Measurements from ENCODE around the gene PTK7.
"Not testable (repeated sequence)": the region's sequence is repeated elsewhere in the genome, so short reads cannot be mapped to it uniquely, and the experiment has no call there.

PTK7 gene

DNA sequence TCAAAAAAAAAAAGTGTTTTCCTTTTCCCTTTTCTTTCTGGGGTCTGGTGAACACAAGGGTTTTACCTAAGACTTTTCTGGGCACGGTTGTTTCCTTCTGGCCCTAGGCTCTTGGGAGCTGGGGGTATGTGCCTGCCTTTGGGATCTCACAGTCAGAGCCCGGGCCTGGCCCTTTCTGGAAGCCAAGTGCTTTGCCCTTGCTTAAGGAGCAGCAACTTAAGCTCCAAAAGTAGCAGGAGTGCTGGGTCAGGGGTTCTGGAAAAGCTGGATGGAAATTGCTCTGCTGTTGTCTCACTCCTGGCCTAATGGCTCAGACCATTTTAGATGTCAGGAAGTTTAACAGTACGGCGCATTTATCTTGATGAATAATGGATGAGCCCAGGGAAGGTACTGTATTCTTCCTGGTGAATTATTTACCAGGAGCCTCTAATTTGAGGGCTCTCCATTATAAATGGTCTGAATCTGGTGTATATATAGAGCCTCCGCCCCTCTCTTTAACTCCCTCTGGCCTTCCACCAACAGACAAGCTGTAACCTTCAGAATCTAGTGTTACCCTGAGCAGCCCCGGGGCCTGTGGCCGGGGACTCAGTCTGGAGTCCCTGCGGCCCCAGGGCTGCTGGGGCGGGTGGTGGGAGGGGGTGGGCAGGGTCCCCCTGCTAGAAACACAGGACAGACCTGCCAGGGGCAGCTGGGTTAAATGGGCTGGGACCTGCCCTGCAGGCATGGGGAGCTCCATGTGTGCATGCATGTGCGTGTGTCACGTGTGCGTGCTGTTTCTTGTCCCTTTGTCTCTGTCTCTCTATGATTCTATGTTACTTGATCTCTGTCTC lies 37.5 kb downstream of the PTK7 start:
- no peak for DNase-seq

DNA sequence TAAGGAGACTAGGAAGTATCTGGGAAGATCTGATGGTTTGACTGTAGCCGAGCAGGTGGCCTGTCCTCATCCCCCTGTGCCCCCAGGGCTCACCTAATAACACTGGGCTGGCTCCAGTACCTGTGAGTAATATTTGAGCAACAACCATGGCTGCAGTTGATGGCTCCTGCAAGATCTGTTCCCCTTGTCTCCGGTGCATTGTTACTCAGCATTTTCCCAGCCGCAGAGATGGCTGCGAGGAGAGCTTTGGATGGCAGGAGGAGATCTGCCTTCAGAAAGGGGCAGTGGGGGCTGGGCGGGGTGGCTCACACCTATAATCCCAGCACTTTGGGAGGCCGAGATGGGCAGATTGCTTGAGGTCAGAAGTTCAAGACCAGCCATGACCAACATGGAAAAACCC lies 39.3 kb downstream of the PTK7 start:
- DNase-seq: no peak

DNA sequence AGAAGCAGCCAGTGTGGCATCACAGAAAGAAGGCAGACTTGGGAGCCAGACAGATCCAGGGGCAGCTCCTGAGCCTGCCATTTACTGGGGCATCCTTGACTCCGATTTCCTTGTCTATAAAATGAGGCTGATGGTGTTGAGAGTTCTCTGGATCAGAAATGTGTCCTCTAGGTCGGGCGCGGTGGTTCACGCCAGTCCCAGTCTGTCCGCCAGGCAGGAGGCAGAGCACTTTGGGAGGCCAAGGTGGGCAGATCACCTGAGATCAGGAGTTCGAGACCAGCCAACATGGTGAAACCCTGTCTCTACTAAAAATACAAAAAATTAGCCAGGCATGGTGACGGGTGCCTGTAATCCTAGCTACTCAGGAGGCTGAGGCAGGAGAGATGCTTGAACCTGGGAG lies 41.4 kb downstream of the PTK7 start:
- not testable (repeated sequence) for DNase-seq

DNA sequence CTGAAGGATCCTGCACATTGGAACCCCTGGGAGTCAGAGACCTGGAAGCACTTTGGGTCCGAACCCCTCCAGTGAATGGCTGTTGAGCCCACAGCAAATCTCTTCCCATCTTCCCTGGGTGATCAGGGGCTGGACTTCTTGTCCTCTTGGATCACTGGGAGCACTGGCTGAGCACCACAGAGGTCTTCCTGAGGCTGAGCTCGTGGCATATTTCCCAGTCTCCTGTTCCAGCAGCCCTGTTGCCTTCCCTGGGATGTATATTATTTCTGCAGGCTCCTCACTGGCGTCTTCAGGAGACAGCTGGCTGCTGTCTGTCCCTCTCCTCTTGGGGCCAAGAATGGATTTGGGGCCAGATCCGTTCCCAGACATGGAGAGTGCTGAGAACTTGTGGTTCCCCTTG lies 43.4 kb downstream of the PTK7 start:
- no peak for DNase-seq

DNA sequence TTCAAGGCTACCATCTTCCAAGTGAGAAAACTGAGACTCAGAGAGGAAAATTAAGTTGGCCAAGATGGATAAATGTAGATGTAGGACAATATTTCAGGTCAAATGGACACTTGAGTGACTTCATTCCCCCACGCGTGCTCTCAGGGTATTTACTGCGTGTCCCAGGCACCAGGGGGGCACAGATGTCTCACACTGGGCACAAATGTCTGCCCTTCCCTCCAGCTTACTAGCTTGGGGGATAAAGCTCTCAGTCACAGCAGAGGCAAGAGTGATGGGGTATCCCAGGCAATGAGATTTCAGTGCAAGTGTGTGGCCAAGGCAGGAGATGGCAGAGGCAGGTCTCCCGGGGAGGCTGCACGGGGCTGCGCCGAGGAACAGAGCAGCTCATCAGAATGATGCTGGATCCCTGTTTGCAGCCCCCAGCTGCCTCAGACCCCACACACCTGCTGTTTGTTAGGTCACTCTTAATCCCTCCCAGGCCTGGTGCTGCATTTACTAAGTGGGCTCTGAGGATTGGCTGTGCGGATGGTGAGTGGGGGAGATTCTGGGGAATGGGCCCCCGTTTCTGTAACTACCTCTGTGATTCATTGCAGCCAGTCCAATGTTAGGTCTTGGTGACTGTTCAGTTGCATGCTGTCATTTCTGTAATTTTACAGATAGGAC lies 44.1 kb downstream of the PTK7 start:
- no peak for DNase-seq

DNA sequence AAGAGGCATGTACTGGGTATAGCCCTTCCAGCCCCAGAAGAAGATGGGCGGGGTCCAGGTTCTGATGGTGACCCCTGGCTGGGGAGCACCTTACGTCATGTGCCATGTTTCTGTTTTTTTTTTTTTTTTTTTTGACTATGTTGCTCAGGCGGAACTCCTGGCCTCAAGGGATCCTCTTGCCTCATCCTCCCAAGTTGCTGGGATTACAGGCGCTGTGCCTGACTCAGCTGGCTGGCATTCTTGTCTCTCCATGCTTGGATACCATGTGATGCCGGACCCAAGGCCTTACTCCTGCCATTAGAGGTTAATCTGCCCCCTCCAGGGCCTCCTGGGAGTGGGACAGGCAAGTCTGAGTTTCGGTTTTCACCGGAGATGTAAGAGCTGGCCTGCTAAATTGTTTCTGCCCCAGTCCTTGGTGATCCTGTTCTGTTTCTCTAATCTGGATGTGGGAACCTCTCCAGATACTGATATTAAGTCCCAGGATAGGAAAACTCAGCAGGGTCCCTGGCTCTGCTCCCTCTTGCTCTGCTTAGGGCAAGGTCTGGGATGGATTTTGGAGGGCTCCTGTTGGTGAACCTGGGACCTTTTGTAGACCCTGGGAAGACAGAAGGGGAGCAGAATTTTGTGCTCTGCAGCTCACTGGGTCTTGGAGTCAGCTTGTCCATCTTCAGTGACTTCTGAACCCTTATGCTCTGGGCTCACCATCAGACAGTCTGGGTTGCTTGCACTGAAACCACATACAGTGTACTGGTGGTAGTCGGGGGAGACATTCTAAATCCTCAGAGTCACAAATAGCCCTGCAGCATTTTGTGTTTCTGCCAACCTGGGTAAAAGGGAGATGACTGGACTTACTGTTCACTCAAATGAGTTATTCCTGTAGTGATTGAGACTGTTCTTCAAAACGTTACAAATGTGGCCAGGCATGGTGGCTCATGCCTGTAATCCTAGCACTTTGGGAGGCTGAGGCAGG lies 45.1 kb downstream of the PTK7 start:
- no peak for DNase-seq

DNA sequence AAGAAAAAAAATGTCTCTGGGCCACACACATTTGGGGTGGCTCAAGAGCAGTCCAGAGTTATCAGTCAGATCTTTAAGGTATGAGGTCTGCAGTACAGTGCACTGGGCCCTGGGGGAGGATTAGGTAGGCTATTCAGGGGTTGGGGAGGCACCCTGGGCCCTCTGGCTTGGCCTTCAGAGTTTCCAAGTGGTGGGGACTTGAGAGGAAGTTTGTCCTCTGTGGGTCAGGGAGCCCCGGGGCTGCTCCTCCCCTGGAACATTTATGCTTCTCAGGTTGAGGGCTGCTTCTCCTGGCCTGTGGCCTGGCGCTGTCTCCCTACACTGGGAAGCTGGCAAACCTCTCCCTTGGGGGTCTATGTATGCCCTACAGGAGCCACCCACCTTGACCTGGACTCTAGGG lies 46.0 kb downstream of the PTK7 start:
- DNase-seq: no peak

DNA sequence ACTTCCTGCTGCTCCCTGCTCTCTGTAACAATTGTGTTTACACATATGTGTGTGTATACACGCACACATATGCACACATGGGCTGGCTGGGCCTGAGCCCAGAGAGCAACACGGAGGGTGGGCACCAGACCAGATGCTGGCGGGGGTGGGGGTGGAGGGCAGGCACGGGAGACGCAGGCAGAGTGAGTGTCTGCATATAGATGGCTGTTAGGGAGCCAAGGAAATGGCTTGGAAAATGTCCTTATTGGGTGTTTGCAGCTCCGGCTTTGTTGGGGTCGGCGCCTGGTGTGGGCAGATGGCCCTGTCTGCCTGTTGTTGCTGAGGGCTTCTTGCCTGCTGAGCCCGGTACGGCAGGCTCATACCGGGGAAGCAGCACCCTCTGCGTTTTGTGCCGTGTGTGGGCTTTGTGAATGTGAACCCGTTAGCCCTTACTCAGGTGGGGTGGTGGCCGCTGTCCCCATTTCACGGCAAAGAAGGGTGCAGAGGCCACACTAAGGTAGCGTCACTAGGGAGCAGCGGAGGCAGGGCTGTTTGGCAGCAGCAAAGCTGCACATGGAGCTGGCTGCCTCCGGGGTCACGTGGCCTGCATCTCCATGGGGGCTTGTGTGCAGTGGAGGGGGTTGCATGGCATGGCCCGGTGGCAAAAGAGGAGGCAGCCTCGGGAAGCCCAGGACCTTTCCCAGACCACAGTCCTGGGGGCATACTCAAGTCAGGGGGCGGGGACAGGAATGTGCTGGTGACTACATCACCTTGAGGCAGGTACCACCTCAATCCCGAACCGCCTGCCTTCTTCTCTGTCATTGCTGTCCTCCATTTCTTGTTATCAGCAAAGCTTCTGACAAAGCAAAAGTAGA lies 47.6 kb downstream of the PTK7 start:
- peak in 19 of 56 donors; percentile 2 to 40 (median 16) for DNase-seq

DNA sequence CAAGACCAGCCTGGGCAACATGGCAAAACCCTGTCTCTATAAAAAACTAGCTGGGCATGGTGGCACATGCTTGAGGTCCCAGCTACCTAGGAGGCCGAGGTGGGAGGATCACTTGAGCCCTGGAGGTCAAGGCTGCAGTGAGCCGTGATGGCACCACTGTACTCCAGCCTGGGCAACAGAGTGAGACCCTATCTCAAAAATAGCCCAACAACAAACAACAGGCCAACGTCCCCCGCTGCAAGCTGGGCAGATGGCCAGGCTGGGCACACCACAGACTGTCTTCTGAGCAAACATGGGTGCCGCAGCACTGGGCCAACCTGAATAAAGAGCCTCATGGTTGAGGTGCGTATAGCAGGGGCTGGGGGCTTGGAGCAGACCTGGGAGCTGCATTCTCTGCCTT lies 48.4 kb downstream of the PTK7 start:
- DNase-seq: no peak

DNA sequence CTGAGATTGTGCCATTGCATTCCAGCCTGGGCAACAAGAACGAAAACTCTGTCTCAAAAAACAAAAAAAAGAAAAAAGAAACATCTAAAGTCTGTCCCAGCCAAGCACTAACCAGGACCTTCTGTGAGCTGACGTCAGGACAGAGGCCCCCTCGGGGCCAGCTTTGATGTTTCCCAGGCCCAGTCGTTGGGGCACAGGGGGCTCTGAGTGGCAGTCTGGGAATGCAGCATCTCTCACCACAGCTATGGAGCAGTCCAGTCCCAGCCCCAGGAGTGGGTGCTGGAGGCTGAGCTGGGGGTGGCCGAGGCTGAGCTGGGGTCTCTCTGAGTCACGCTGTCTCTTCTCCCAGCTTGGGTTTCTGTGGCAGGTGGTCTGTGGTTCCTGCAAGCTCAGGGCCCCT lies 49.0 kb downstream of the PTK7 start:
- no peak for DNase-seq

DNA sequence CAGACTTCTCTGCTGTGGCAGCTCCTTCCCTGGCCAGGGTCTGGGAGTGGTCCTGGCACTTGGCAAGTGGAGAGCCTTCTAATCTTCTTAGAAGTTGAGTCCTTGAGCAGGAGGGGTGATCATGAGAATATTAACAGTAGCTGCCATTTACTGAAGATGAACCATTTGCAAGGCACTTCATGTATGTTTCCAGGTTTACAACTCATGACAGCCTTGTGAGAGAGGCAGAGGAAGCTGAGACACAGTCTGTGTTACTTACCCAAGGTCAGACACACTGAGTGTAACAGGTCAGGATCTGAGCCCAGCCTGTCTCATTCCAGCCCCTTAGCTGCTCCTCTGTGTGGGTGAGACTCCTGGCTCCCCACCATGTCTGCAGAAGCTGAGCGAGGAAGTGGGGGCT lies 49.4 kb downstream of the PTK7 start:
- DNase-seq: no peak

DNA sequence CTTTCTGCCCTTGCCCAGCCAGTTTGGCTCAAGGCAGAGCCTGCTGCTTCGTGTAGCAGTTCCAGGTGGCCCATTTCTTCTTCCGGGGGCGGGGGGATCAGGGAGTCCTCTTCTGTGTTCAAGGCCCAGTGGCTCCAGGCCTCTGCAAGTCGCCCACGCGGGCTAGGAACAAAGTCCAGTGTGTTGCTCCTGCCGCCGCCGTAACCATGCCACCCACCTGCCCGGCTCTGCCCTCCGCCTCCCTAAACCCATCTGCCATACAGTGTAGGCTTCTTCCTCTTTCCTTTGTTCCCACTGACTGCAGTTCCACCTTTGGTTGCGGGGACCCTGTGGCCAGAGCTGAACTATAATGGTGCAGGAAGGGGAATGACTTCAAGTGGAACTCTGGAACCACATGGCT lies 51.1 kb downstream of the PTK7 start:
- no peak for DNase-seq

DNA sequence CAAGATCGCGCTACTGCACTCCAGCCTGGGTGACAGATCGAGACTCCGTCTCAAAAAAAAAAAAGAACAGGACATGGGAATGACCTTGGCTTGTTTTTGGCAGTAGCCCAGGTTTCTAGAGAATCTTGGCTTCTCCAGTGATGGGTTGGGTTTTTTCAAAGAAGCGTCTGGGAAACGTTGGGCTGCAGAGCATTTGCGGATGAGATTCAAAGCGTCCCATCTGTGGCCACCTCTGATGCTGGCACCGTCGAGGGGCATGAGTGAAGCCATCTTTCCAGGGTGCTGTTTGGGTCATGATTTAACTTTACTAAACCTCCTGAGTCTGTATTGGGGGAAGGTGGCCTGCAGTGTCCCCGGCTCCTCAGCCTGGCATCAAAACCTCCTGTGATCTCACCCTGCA lies 51.8 kb downstream of the PTK7 start:
- no peak for DNase-seq

DNA sequence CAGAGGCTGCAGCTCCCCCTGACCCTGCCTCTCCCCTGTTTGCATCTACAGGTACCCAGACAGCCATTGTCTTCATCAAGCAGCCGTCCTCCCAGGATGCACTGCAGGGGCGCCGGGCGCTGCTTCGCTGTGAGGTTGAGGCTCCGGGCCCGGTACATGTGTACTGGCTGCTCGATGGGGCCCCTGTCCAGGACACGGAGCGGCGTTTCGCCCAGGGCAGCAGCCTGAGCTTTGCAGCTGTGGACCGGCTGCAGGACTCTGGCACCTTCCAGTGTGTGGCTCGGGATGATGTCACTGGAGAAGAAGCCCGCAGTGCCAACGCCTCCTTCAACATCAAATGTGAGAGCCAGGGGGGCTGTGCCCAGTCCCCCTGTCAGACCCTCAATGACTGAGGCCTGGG lies 52.8 kb downstream of the PTK7 start:
- no peak for DNase-seq

DNA sequence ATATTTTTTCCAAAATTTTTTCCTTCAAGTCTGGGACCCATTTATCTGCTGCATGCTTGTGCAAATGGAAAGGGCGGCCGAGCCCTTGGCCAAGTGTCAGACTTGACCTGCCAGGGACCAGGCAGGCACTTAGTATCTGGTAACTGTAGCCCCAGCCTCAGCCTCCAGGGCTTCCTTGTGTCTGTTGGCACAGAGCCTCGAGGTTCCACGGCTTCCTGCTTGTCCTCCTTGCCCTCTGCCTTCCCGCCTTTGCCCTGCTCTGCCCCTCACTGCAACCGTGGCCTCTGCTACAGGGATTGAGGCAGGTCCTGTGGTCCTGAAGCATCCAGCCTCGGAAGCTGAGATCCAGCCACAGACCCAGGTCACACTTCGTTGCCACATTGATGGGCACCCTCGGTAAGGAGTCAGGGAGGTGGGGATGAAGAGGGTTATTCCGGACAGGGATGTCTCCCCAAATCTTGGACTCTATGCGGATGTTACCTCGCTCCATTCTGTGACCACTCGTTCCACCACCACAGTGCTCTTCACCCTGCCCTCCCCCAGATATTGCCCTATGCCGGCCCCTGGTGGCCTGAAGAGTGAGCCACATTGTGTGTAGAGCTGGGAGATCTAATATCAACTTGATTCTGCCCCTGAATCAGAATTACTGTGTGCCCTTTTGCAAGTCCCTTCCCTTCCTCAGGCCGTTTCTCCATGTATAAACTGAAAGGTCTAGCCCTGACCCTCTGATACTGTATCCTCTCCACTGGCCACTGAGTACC lies 53.5 kb downstream of the PTK7 start:
- DNase-seq: no peak

DNA sequence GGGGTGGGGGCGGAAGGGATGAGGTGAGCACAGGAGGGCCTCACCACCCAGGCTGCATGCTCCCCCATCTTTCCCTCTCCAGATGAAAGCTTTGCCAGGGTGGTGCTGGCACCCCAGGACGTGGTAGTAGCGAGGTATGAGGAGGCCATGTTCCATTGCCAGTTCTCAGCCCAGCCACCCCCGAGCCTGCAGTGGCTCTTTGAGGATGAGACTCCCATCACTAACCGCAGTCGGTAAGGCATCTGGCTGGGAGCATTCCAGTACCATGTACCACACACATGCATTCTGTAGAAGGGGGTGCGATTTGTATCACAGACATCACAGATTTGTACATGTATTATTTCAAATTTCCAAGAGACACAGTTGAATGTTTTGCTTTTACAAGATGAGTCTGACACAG lies 54.3 kb downstream of the PTK7 start:
- no peak for DNase-seq

DNA sequence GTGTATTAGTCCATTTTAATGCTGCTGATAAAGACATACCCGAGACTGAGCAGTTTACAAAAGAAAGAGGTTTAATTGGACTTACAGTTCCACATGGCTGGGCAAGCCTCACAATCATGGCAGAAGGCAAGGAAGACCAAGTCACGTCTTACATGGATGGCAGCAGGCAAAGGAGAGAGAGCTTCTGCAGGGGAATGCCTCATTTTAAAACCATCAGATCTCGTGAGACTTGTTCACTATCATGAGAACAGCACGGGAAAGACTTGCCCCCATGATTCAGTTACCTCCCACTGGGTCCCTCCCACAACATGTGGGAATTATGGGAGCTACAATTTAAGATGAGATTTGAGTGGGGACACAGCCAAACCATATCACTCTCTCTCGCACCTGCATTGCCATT lies 55.3 kb downstream of the PTK7 start:
- not testable (repeated sequence) for DNase-seq

DNA sequence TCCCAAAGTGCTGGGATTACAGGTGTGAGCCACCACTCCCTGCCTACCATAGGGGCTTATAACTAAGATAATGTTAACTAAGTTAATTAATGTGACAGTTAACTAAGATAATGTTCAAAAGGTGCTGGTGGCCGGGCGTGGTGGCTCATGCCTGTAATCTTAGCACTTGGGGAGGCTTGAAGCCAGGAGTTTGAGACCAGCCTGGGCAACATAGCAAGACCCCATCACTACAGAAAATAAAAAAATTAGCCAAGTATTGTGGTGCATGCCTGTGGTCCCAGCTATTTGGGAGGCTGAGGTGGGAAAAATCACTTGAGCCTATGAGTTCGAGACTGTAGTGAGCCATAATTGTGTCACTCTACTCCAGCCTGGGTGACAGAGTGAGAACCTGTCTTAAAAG lies 62.2 kb downstream of the PTK7 start:
- no peak for DNase-seq

DNA sequence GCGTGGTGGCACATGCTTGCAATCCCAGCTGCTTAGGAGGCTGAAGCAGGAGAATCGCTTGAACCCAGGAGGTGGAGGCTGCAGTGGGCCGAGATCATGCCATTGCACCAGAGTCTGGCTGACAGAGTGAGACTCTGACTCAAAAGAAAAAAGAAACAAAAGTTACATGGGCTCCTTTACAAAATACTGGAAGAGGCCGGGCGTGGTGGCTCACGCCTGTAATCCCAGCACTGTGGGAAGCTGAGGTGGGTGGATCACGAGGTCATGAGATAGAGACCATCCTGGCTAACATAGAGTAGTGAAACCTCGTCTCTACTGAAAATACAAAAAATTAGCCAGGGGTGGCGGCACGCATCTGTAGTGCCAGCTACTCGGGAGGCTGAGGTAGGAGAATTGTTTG lies 63.9 kb downstream of the PTK7 start:
- not testable (repeated sequence) for DNase-seq

DNA sequence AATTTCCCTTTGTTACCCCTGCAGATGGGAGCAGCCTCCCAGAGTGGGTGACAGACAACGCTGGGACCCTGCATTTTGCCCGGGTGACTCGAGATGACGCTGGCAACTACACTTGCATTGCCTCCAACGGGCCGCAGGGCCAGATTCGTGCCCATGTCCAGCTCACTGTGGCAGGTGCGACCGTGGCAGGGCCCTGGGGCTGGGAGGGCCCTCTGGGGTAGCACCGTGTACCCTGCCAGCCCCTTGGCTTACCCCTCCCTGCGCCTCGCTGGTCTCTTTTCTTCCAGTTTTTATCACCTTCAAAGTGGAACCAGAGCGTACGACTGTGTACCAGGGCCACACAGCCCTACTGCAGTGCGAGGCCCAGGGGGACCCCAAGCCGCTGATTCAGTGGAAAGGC lies 65.5 kb downstream of the PTK7 start:
- DNase-seq: no peak

Data from nucleus accumbens (tissue), 56 donors.